Glutamatergic neuron (in vitro differentiated cells): ENCODE measurements around the gene SCUBE1. TPM values are rescaled to one million over a fixed set of nuclear protein-coding genes. Genes with fewer than 3 reads are reported as not detected.

ENCODE experiments used
- DNase-seq: peaks from one replicate; pipeline ENCODE4 v3.0.0; 2022
- H3K27ac Mint-ChIP-seq: one replicate; pipeline ENCODE4 v1.8.0; 2020; ENCODE audit warnings: mild to moderate bottlenecking, mixed read lengths, inconsistent platforms; ENCODE audit not compliant: unreplicated experiment
- H3K27me3 Mint-ChIP-seq: one replicate; pipeline ENCODE4 v1.8.0; 2020; ENCODE audit warnings: mild to moderate bottlenecking, moderate library complexity, mixed read lengths, inconsistent platforms; ENCODE audit not compliant: unreplicated experiment
- H3K36me3 Mint-ChIP-seq: one replicate; pipeline ENCODE4 v1.8.0; 2020; ENCODE audit warnings: mild to moderate bottlenecking, mixed read lengths, inconsistent platforms; ENCODE audit not compliant: unreplicated experiment
- H3K4me1 Mint-ChIP-seq: one replicate; pipeline ENCODE4 v1.8.0; 2020; ENCODE audit warnings: mild to moderate bottlenecking, low read depth, mixed read lengths, inconsistent platforms; ENCODE audit not compliant: unreplicated experiment
- H3K4me3 Mint-ChIP-seq: one replicate; pipeline ENCODE4 v1.8.0; 2020; ENCODE audit warnings: mild to moderate bottlenecking, mixed read lengths, inconsistent platforms; ENCODE audit not compliant: unreplicated experiment
- H3K9me3 Mint-ChIP-seq: one replicate; pipeline ENCODE4 v1.8.0; 2020; ENCODE audit warnings: mild to moderate bottlenecking, moderate library complexity, mixed read lengths, inconsistent platforms; ENCODE audit not compliant: unreplicated experiment
- CTCF ChIP-seq: fragments of 200-600 bp; sonication (generic); IDR thresholded peaks from one replicate; pipeline ENCODE4 v1.5.0; 2021; ENCODE audit not compliant: partially characterized antibody, unreplicated experiment
- total RNA-seq: library from RNA; stranded (reverse); fragmentation: NEBNext Ultra II Directional; extraction: Animal tissue kit (Norgen Biotek cat#: 25700); gene quantifications from one replicate; pipeline ENCODE4 v1.2.1, GENCODE V29; 2021; ENCODE audit not compliant: unreplicated experiment

The SCUBE1 gene
- total RNA-seq, 1 donor from 2014 or later, result 25.8 TPM

- Mint-ChIP-seq H3K27me3 (no peaks in the 10 kb centered on the region), H3K4me1 (peaks cover 30% of the 10 kb centered on the region), H3K27ac (no peak overlapping the region), H3K4me3 (no peak overlapping the region), H3K36me3 (no peaks in the 10 kb centered on the region), H3K9me3 (peaks cover 5% of the 10 kb centered on the region)
- no peak for TF ChIP-seq CTCF
- DNase-seq, result no peak
Observed at GRCh38 chr22:43228863-43229262, 114.3 kb downstream of the SCUBE1 start.

GRCh38 chr22:43228330-43228729 lies 114.8 kb downstream of the SCUBE1 start:
- no peak overlapping the region for H3K27ac Mint-ChIP-seq
- H3K27me3 Mint-ChIP-seq, result no peaks in the 10 kb centered on the region
- no peak overlapping the region for H3K4me3 Mint-ChIP-seq
- H3K36me3 Mint-ChIP-seq, result no peaks in the 10 kb centered on the region
- peak; percentile 51 for TF ChIP-seq CTCF
- H3K9me3 Mint-ChIP-seq, result peaks cover 5% of the 10 kb centered on the region
- H3K4me1 Mint-ChIP-seq, result peaks cover 34% of the 10 kb centered on the region
- DNase-seq, result peak; percentile 79

GRCh38 chr22:43227239-43227630 lies 115.9 kb downstream of the SCUBE1 start:
- no peak for TF ChIP-seq CTCF
- H3K27ac Mint-ChIP-seq, result no peak overlapping the region
- no peak for DNase-seq
- no peaks in the 10 kb centered on the region for H3K27me3 Mint-ChIP-seq
- H3K4me1 Mint-ChIP-seq, result peaks cover 34% of the 10 kb centered on the region
- no peak overlapping the region for H3K4me3 Mint-ChIP-seq
- H3K9me3 Mint-ChIP-seq, result peaks cover 5% of the 10 kb centered on the region
- no peaks in the 10 kb centered on the region for H3K36me3 Mint-ChIP-seq

GRCh38 chr22:43226377-43227238 lies 116.6 kb downstream of the SCUBE1 start:
- Mint-ChIP-seq H3K4me1 (peaks cover 34% of the 10 kb centered on the region), H3K36me3 (no peaks in the 10 kb centered on the region), H3K9me3 (peaks cover 5% of the 10 kb centered on the region), H3K4me3 (peak overlapping the region; percentile 31), H3K27me3 (no peaks in the 10 kb centered on the region), H3K27ac (peak overlapping the region; percentile 65)
- TF ChIP-seq CTCF, result no peak
- DNase-seq, result peak; percentile 77

GRCh38 chr22:43225609-43226008 lies 117.6 kb downstream of the SCUBE1 start:
- Mint-ChIP-seq H3K4me1 (peaks cover 30% of the 10 kb centered on the region), H3K9me3 (peaks cover 5% of the 10 kb centered on the region), H3K27me3 (no peaks in the 10 kb centered on the region), H3K27ac (no peak overlapping the region), H3K4me3 (peak overlapping the region; percentile 53), H3K36me3 (no peaks in the 10 kb centered on the region)
- DNase-seq, result no peak
- TF ChIP-seq CTCF, result no peak
